Measurements from ENCODE around the gene DERA.
"Not testable (repeated sequence)": the region's sequence is repeated elsewhere in the genome, so short reads cannot be mapped to it uniquely, and the experiment has no call there.

DERA gene

DNA sequence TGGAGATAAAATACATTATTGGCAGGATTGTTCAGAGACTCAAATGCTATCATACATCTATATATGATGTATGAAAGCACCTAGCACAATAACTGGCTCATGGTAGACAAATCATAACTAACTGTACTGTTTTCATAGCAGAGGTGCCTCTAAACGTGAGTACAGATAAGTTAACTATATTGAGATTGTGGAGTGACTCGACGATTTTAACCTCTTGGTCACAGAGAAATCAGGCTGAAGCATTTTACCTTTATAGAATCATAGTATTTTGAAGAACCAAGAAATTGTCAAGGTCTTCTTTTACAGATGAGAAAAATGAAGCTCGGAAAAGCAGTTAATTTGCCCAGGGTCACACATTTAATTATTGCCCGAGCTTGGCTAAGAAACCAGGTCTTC lies 666 bp upstream of the DERA start:
- DNase-seq, result no peak

DNA sequence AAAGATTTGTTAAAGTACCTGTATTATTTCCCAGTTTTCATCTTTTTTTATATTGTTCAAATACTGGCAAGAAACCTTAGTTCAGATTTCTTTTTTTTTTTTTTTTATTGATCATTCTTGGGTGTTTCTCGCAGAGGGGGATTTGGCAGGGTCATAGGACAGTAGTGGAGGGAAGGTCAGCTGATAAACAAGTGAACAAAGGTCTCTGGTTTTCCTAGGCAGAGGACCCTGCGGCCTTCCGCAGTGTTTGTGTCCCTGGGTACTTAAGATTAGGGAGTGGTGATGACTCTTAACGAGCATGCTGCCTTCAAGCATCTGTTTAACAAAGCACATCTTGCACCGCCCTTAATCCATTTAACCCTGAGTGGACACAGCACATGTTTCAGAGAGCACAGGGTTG lies 799 bp downstream of the DERA start:
- DNase-seq, result not testable (repeated sequence)

DNA sequence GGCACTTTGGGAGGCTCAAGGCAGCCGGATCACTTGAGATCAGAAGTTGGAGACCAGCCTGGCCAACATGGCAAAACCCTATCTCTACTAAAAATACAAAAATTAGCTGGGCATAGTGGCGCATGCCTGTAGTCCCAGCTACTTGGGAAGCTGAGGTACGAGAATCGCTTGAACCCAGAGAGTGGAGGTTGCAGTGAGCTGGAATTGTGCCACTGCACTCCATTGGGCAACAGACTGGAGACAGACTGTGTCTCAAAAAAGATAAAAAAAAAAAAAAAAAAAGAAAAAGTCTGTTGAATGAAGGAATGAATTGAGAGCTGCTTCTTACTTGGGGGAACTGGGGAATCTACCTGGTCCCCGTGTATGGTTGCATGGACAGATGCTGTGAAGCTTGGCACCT lies 3.0 kb downstream of the DERA start:
- DNase-seq, result not testable (repeated sequence)

DNA sequence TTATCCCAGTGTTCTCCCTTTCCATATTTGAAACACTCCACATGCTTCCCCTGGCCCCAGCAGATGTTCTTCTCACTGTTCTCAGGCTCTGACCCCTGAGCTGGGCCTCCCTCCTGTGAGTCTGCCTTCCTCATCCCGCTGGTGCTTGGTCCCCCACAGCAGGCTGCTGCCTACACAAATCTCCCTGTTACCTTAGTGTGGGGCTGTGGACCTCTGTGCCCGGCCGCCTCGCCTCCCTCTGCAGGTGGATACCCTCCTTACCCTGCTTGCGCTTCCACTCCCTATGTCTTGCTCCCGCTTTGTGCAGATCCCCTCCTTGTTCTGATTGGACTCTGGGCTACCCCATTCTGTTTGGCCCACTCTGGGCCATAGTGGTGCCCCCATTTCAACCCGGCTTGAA lies 6.9 kb downstream of the DERA start:
- no peak for DNase-seq

DNA sequence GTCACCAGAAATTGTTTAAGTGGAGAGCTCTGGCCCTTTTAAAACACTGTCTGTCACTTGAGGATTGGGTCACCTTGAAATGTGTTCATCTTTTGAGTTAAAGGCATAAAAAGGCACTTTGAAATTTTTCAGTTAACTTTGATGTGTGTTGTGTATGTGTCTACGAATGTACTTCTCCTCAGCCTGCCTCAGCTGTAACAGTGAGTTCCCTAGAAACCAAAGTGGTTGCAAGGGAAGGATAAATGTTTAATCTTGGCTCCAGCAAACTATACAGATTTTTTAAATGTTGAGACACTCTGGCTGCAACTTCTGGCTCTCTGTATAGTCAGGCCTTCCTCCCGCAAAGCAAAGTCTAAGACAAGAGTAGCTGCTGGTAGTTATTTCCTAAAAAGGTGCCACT lies 8.3 kb downstream of the DERA start:
- no peak for DNase-seq

DNA sequence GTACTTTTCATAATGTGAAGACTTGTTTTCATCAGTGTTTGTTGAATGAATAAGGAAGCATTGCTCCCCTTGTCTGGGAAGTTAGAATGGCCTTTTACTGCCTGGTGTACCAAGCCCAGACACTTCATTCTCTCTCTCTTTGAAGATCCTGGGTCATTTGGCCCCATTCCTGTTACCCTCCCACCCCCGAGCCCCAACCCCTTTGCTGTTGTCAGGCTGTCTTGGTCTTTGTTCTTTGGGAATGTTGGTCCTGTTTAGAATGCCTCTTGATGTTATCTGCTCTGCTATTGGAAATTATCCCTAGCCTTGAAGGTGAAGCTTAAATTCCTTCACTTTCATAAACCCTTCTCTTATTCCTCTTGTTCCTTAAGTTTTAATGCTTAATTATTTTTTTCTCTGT lies 13.8 kb downstream of the DERA start:
- no peak for DNase-seq

DNA sequence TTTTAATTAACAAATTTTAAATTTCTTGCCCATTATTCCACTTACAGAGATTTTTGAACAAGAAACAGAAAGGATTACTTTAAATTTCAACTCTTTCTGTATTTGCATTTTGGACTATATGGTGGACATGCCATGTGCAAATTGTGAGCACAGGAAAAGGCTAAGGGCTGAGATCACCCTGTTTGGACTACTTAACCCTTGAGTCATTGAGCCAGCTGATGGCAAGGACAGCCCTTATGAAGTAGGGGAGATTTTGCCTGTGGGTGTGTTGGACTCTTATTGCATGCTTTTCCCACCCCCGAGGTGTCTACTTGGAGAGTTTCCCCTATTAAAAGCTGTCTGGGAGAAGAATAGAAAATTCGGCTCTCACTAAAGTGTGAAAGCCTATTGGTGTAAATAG lies 17.2 kb downstream of the DERA start:
- peak; percentile 69 for DNase-seq

DNA sequence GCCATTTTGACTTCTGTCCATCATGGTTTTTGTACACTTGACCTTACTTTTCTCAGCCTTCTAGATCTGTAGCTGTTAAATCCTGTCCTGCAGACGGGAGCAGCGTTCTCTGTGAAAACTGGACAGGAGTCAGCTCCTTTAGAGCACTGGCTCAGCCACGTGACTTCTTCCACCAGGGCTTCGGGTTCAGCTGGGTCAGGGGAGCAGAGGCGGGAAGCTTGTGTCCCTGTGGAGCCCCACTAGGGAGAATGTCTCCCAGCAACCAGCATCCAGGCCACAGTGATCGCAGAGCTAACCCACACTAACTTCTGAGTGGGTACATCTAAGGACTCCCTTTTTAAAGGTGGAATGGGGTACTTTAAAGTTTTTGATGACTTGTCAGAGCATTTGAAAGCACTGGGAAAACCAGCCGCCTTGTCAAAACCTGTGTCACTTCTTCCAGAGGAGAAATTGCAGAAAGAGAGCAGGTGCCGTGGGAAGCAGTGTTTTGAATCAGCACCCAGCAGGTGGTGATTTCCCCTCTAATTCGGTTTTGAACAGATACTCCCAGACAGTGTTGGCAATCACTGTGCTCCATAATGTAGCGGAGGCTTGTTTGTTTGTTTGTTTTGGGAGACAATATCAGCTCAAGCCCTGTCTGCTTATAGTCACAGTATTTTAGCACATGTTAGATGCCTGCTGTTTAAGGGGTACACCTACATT lies 17.9 kb downstream of the DERA start:
- no peak for DNase-seq

DNA sequence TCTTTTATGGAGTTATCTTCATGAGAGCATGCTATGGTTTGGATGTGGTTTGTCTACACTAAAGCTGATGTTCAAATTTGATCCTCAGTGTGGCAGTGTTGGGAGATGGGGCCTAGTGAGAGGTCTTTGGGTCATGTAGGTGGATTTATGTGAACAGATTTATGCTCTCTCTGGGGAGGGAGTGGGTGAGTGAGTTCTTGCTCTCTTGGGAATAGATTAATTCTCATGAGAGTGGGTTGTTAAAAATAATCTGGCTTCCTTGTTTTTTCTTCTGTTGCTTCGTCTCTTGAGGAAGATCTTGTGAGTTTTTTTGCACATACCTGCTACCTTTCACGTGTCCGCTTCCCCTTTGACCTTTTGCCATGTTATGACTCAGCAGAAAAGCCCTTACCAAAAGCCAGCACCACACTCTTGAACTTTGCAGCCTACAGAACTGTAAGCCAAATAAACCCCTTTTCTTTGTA lies 20.5 kb downstream of the DERA start:
- DNase-seq, result no peak

DNA sequence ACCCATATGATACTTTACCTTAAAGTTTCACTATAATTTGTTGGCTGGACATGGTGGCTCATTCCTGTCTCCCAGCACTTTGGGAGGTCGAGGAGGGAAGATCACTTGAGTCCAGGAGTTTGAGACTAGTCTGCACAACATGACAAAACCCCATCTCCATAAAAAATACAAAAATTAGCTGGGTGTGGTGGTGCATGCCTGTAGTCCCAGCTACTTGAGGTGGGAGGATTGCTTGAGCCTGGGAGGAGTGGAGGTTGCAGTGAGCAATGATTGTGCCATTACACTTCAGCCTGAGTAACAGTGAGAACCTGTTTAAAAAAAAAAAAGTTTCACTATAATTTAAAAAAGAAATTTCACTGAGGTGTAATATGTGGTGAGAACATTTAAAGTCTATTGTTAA lies 21.2 kb downstream of the DERA start:
- DNase-seq, result no peak

DNA sequence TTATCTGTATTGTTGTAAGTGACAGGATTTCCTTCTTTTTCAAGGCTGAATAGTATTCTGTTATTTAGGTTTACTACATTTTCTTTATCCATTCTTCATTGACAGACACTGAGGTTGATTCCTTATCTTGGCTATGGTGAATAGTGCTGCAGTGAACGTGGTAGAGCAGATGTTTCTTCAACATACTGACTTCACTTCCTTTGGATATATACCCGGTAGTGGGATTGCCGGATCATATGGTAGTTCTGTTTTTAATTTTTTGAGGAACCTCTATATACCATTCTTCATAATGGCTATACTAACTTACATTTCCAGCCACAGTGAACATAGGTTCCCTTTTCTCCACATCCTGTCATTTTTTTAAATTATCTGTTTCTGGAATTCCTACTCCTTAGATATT lies 21.8 kb downstream of the DERA start:
- DNase-seq, result peak; percentile 63

DNA sequence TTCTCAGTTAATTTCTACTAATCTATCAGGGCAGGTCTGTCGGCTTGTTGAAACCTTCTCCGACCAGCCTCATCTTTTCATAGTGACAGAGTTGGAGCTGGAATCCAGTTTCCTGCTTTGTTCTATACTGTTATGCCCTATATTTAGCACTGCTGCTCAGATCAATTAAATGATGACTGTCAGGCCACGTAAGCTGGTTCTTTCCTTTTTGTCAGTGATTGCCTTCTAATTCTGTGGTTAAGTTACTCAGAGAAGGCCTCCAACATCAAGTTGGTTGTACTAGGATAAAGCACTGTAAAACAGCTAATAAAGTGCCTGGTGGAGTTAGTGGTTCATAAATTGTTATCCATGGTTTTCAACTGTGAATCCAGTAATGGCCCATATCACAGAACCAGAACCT lies 22.6 kb downstream of the DERA start:
- DNase-seq, result no peak

DNA sequence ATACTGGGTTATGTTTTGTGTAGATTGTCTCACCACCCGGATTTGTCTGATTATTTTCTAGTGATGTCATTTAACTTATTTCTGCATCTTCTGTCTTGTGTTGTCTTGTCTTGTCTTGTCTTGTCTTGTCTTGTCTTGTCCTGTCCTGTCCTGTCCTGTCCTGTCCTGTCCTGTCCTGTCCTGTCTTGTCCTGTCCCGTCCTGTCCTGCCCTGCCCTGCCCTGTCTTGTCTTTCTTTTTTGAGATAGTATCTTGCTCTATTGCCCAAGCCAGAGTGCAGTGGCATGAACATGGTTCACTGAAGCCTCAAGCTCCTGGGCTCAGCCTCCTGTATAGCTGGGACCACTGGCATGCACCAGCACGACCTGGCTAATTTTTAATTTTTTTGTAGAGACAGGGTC lies 25.6 kb downstream of the DERA start:
- no peak for DNase-seq

DNA sequence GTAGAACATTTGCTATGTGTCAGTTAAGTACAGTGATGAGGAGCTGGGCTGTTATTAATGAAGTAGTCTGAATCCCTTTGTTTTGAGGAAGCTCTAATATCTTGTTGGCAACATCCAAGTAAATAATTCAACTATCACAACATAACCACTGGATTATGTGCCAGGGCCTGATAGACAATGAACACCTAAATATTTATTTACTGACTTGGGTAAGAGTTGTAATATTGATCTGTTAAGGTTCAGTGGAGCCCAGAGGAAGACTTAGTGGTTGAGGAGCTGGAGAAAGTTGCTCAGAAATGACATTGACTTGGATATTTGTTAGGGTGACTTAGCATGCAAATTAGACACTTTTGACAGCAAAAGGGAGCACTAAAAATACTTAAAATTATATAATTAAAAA lies 26.8 kb downstream of the DERA start:
- no peak for DNase-seq

DNA sequence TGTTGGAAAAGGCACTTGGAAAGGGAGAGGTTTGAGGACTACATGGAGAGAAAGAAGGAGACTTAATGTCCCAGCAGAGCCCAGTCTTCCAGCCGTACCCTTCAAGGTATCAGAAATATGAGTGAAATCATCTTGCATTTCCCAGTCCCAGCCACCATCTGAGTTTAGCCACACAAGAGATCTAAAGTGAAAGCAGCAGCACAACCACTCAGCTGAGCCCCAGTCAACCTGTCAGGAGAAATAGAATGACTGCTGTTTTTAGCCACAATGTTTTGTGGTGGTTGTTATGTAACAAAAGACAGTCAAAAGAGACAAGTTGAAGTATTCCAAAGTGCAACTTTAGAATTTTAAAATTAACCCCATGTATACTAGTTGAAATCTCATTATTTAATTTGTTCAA lies 28.0 kb downstream of the DERA start:
- DNase-seq, result no peak

DNA sequence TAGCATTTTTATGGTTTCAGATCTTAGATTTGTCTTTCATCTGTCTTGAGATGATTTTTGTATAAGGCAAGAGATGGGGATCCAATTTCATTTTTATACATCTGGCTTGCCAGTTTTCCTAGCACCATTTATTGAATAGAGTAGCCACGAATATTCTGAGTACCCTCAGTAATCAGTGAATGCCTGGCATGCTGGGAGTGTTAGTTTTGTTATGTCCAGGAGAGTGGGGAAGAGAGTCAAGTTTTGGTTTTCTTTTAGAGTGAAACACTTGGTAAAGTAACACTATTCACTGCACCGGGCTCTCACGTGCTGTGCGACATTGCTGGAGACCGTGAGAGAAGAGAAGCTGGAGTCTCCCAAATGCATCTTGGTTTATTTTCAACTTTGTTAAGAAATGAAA lies 31.3 kb downstream of the DERA start:
- no peak for DNase-seq

DNA sequence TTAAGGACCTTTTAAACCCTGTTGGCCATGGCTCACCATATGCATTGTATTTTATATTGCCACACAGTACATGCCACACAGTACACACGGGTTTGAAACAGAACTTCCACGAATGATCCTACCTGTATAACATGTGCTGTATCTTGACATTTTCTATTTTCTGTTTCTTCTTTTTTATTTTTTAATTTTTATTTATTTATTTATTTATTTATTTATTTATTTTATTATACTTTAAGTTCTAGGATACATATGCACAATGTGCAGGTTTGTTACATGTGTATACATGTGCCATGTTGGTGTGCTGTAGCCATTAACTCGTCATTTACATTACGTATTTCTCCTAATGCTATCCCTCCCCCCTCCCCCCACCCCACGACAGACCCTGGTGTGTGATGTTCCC lies 32.4 kb downstream of the DERA start:
- DNase-seq, result not testable (repeated sequence)

DNA sequence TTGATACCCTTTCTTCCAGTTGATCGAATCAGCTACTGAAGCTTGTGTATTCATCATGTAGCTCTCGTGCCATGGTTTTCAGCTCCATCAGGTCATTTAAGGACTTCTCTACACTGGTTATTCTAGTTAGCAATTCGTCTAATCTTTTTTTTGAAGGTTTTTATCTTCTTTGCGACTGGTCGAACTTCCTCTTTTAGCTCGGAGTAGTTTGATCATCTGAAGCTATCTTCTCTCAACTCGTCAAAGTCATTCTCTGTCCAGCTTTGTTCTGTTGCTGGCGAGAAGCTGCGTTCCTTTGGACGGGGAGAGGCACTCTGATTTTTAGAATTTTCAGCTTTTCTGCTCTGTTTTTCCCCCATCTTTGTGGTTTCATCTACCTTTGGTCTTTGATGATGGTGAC lies 37.3 kb downstream of the DERA start:
- not testable (repeated sequence) for DNase-seq

DNA sequence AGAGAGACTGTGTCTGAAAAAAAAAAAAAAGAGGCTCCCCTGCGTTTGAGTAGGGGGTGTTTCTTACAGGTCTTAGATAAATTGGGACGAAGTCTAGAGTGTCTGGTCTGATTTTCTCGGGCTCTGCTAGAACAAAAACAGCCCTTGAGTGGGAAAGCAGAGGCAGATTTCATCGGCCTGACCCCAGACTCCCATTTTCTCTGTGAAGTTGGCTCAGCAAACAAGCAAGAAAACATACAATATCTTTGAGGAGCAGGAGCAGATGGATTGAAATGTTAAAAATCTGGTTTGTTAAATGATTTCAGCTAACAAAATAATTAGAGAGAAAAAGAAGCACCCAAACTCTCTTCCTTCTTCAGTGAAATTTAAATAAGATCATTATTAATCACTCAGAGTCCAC lies 44.1 kb downstream of the DERA start:
- no peak for DNase-seq

DNA sequence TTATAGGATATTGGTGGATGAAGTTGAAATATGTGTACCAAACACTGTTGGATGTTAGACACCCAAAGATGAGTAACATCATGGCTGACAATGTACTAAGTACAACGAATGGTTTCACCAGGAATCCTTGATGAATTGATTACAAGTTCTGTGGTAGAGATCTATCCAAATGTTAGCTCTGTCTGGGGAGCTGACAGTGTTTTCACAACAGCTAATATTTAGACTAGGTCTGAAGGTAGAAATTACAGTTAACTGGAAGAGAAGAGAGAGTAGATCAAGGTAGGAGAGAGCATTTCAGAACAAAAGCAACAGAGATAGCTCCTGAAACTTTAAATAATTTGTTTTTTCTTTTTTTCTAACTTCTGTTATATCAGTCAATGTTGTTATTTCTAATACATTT lies 44.9 kb downstream of the DERA start:
- DNase-seq, result no peak

DNA sequence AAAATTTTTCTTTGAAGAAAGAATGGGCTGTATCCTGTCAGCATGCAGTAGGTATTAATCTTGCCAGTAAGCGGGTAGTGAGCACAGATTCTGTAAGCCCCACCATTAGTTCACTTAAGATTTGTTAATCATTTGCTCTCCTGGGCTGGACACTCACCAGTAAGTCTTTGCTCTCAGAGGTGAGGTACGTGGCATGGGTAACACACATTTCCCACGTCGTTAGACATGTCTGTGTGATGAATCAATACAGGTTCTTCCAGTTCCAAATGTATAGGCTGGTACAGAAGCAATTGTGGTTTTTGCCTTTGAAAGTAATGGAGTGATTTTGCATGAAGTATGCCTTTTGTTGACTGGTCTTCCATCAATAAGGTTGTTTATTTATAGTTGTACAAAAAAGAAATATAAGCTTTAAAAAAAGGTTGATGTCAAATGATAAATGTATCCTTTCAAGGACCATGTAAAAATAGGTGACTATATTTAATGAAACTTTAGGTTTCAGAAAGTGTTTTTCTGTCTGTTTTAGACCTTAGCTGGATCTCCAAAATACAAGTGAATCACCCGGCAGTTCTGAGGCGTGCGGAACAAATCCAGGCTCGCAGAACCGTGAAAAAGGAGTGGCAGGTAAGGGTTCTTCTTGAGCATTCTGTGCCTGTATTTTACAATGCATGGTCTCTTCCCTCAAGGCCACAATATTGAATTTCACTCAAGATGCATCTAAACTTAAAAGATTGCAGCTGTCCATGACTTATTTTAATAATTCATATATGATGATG lies 45.5 kb downstream of the DERA start:
- no peak for DNase-seq

DNA sequence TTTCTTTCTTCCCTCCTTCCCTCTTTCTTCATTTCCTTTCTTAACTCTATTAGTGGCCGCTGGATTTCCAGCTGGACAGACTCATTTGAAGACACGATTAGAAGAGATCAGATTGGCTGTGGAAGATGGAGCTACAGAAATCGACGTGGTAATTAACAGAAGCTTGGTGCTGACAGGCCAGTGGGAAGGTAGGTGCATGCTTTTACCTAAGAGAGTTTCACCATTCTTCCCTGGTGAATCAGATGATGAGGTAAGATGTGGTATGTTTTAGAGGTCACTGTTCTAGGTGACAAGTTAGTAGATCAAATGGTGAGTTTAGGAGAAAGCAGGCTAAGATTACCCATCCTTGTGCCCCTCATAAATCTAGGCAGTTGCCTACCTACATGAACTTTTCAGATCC lies 51.6 kb downstream of the DERA start:
- DNase-seq, result no peak

DNA sequence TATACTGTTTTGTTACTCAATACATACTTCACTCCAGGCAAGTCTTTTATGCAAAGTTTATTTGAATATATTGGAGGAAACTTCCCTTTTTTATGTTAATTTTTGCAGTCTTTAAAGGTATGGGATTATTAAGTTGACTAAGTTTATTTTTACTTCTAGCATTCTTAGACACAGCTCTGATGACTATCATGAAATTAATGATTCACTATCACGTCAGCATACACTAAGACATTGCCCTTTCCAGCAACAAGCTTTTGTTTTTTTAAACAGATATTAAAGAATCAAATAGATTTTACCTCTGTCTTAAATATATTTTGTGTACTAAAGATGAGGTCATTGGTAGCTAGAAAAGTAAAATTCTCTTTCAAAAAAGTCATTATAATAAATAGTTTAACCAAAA lies 52.1 kb downstream of the DERA start:
- no peak for DNase-seq

DNA sequence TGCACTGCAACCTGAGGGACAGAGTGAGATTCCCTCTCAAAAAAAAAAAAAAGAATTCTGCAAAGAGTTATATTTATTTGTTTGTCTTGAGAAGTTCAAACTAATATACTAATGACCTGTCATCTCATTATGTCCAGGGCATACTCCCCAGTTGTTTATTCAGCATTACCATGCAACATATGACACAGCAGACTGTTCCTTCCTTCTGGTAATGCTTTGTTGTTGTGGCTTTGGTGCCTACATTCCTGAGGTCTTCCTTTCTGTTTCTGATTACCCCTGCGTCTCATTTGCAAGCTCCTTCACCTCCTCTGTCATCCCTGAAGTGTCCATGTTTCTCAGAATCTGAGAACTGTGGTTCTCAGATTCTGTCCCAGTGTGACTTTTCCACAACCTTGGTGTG lies 55.3 kb downstream of the DERA start:
- no peak for DNase-seq

DNA sequence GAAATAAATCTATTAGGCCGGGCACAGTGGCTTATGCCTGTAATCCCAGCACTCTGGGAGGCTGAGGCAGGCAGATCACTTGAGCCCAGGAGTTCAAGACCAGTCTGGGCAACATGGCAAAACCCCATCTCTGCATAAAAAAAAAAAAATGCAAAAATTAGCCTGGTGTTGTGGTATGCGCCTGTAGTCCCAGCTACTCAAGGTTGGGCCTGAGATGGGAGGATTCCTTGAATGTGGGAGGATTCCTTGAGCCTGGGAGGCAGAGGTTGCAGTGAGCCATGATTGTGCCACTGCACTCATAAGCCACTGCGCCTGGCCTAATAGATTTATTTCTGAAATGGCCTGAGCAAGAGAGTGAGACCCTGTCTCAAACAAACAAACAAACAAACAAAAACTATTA lies 55.9 kb downstream of the DERA start:
- not testable (repeated sequence) for DNase-seq

All from inflammatory macrophage treated with lipopolysaccharide for 4 hours (primary cell).